ENCODE measurements around the gene PIM2. TPM values are rescaled to one million over a fixed set of nuclear protein-coding genes. Genes with fewer than 3 reads are reported as not detected.

The PIM2 gene
- total RNA-seq, 1 experiment from 2014 or later: 25.6 TPM

DNA sequence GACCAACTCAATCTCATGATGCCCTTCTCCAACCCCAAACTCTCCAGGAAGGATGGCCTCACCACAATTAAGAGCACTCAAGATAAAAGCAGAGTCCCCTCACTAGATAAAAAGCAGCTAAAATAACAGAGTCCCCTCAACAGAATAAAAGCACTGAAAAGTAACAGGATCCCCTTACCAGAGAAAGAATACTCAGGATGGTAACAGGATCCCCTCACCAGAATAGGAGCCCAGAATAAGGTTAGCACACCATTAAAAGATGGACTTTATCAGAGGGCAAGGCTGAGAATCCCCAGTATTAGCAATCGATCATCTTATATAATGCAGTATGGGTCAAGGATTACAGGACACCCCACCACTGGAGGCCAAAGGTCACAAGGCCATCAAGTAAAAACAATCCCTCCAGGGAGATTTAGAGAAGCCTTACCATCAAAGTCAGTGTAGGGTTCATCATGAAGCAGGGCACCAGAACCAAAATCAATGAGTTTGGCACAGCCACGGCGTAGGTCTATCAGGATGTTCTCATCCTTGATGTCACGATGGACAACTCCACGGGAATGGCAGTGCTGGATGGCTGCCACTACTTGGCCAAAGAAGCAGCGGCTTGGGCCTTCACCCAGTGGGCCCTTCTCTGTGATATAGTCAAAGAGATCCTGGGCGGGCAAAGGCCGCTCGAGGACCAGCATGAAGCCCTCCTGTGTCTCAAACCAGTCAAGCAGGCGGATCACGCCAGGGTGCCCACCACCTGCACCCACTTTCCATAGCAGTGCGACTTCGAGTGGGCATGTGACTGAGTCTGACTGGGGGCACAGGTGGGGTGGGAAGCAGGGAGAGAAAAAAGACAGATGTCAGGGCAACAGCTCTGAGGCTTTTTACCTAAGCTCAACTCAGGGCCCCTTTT, 4.0 kb downstream of the PIM2 start:
- Histone ChIP-seq H3K9ac (ENCODE audit: low read length) (no peak overlapping the region), H3K79me2 (ENCODE audit: low read length) (peaks cover 45% of the 10 kb centered on the region), H4K20me1 (ENCODE audit: low read length) (no peaks in the 10 kb centered on the region), H3K36me3 (ENCODE audit: low read depth, low read length) (peaks cover 11% of the 10 kb centered on the region; the same call in 1 of the 2 replicates), H3K4me1 (ENCODE audit: insufficient read depth, low read length) (peaks cover 26% of the 10 kb centered on the region), H3K4me2 (ENCODE audit: low read length) (no peak overlapping the region), H3K9me3 (ENCODE audit: low read length) (no peaks in the 10 kb centered on the region), H3F3A (ENCODE audit: low read length, unreplicated experiment) (no peaks in the 10 kb centered on the region), H3K27ac (ENCODE audit: low read length) (no peak overlapping the region), H3K9me2 (replicated peaks; ENCODE audit: low read length) (no peaks in the 10 kb centered on the region), H2AFZ (ENCODE audit: low read length) (no peak overlapping the region), H3K27me3 (ENCODE audit: low read length) (no peaks in the 10 kb centered on the region), H3K4me3 (ENCODE audit: low read length) (no peak overlapping the region)
- intact Hi-C loops (cut with micrococcal nuclease): loop anchor here (5.0 kb wide), 3 partner anchors 42 to 153 kb away; partner anchors contain the start of genes GLOD5, HDAC6 and OTUD5
- ATAC-seq (no peak), DNase-seq (no peak)
- BruUV-seq (replicated peaks): no TSS peak
- ChIA-PET POLR2A (ENCODE audit: unreplicated experiment) (no interaction called here), CTCF (no interaction called here)
- TF ChIP-seq CTCF (conservative IDR thresholded peaks at IDR 0.05; ENCODE audit: low read depth, low read length): no peak
- no peak for TF ChIP-seq EZH2phosphoT487 (IDR thresholded peaks at IDR 0.05; ENCODE audit: borderline replicate concordance, low read length)
- no peak for TF ChIP-seq EZH2 (IDR thresholded peaks at IDR 0.05; ENCODE audit: low read length, unreplicated experiment)

GRCh38 chrX:48913605-48914366, 5.0 kb downstream of the PIM2 start:
- Histone ChIP-seq H3K9me2 (replicated peaks; ENCODE audit: low read length) (no peaks in the 10 kb centered on the region), H2AFZ (ENCODE audit: low read length) (no peak overlapping the region), H3K4me1 (ENCODE audit: insufficient read depth, low read length) (peaks cover 19% of the 10 kb centered on the region), H4K20me1 (ENCODE audit: low read length) (no peaks in the 10 kb centered on the region), H3K27me3 (ENCODE audit: low read length) (no peaks in the 10 kb centered on the region), H3K36me3 (ENCODE audit: low read depth, low read length) (peaks cover 11% of the 10 kb centered on the region; the same call in 1 of the 2 replicates), H3K4me3 (ENCODE audit: low read length) (no peak overlapping the region), H3K4me2 (ENCODE audit: low read length) (no peak overlapping the region), H3K9ac (ENCODE audit: low read length) (no peak overlapping the region), H3K79me2 (ENCODE audit: low read length) (peaks cover 56% of the 10 kb centered on the region), H3F3A (ENCODE audit: low read length, unreplicated experiment) (no peaks in the 10 kb centered on the region), H3K27ac (ENCODE audit: low read length) (no peak overlapping the region), H3K9me3 (ENCODE audit: low read length) (no peaks in the 10 kb centered on the region)
- TF ChIP-seq CTCF (conservative IDR thresholded peaks at IDR 0.05; ENCODE audit: low read depth, low read length) (no peak), EZH2phosphoT487 (IDR thresholded peaks at IDR 0.05; ENCODE audit: borderline replicate concordance, low read length) (no peak), EZH2 (IDR thresholded peaks at IDR 0.05; ENCODE audit: low read length, unreplicated experiment) (no peak)
- intact Hi-C loops (cut with micrococcal nuclease): loop anchor here (5.0 kb wide), 1 partner anchor 111 kb away; the partner anchor contains the start of gene HDAC6
- POLR2A ChIA-PET (ENCODE audit: unreplicated experiment): no interaction called here
- DNase-seq (no peak), ATAC-seq (no peak)
- CTCF ChIA-PET: no interaction called here
- BruUV-seq (replicated peaks): no TSS peak

Measured in PC-3 (cell line).